HG03558 (cell line): Measurements from ENCODE around the gene MUC20.
"Not testable (repeated sequence)": the region's sequence is repeated elsewhere in the genome, so short reads cannot be mapped to it uniquely, and the experiment has no call there.

ENCODE experiments used
- ATAC-seq: cut with Tn5 transposase; IDR thresholded peaks from one replicate; pipeline ENCODE4 v1.9.1; 2021; ENCODE audit warnings: moderate number of reproducible peaks; ENCODE audit not compliant: unreplicated experiment; ENCODE audit errors: extremely low read depth

The MUC20 gene

DNA sequence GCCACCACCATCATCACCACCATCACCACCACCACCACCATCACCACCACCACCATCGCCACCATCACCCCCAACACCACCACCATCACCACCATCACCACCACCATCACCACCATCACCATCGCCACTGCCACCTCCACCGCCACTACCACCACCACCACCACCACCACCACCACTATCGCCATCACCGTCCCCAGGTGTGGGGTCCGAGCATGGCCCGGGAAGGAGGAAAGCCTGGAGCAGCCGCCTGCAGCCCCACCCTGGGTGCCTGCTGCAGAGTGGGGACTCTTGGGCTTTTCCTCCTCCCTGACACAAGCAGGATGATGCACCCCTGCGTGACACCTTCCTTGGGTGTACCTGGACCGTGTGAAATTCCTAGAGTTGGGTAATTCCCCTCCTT lies 47.0 kb downstream of the MUC20 start:
- ATAC-seq = no peak

- no peak for ATAC-seq
These were observed 47.6 kb downstream of the MUC20 start for GRCh38 chr3:195768414-195768813.

DNA sequence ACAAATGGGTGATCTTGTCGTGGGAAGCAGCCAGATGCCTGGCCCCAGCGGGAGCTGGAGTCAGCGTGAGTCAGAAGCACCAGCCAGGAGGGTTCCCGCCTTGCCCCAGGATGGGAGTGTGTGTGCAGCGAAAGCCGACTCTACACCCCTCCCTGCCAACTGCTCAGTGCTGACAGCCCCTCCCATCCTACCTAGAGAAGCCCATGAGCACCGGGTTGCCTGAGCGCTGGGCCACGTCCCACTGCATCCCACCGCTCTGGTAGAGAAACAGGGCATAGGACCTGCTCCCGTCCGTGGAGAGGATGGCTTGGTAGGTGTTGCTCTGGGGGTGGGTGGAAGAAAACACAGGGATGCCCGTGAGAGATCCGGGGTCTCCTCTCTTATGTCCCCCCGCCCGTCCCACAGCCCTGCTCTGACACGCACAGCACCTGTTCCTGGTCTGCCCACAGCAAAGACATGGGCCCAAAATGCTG lies 48.1 kb downstream of the MUC20 start:
- no peak for ATAC-seq

GRCh38 chr3:195769551-195769950 lies 48.8 kb downstream of the MUC20 start:
- no peak for ATAC-seq

DNA sequence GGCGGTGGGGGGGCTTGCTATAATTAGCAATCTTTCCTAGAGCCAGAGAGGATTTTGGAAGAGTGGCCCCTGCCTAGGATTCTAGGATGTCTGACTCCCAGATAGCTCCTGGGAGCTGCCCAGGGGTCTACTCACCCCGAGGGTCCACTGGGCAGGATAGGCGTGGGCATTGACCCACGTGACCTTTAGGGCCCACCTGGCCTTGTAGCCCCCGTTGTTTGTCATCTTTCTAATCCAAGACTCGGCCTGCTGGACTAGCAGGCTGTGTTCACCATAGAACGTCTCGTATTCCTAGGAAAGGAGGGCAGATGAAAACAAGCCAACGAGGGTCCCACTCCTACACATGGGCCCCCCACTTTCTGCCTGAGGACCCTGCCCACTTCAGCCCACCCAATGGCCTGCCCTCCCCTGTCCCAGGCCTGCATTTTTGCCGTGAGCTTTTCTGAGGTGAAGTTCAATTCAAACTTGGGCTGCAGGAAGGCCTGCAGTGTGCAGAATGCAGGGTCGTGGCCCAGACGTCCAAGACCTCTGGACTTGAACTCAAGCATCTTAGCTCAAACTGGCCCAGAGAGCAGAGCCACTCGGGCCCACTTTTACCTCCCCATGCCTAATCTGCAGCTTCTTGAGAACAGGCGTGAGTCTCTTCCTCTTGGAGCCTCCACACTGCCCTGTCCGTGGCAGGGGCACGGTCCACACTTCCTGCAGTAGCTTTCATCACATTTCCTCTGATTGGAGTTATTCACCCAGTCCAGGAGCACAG lies 49.5 kb downstream of the MUC20 start:
- ATAC-seq = no peak

- ATAC-seq = not testable (repeated sequence)
These were observed 50.3 kb downstream of the MUC20 start for GRCh38 chr3:195770841-195771645.

DNA sequence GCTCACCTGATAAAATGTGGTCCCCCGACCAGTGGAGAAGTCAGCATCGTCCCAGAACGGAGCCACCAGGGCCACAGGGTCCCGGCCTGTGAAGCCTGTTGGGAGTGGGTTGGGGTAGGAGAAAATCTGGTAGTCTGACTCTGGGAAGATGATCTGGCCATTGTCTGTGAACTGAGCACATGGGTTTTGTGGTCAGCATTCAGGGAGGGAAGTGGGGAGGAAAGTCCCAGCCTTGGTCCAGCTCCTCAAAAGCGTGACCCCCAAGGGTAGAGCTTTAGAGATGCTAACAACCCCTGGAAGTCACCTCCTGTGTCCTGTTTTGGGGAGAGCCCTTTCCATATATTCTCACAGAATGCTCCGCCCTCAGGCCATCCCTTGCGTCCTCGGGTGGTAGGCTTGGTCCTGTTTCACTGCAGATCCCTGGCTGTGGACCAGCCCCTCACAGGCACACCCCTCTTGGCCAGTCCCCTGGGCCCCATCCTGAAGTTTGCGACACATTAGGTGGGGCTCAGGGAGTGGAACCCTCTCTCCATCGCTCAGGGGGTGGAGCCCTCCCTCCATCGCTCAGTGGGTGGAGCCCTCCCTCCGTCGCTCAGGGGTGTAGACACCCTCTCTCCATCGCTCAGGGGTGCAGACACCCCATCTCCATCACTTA lies 51.0 kb downstream of the MUC20 start:
- no peak for ATAC-seq

DNA sequence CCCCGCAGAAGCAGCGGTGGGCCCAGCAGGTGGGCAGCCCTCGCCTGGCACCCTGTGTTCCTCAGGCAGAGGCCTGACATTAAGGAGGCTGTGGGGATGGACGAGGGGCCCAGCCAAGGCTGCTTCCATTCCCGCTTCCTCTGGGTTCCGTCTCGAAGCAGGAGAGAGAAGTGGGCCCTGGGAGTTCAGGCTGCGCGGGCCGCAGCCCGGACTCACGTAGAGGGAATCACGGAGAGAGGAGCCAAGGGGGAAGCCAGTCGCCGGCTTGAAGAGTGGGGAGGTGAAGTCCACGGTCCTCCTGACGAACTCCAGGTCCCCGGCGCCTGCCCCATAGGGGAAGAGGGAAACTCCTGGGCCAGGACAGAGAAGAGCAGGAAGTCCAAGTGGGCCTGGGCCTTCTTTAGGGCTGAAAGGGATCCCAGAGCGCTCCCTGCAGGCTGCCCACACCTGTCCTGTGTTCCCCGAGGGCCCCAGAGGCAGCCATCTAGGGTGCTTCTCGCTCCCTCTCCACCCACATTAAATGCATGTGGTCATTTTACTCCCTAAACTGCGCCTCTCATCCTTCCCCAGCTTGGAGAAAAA lies 53.3 kb downstream of the MUC20 start:
- ATAC-seq = no peak

GRCh38 chr3:195774917-195775316 lies 54.1 kb downstream of the MUC20 start:
- no peak for ATAC-seq

- no peak for ATAC-seq
These were observed 57.2 kb downstream of the MUC20 start for GRCh38 chr3:195777975-195778374.

- not testable (repeated sequence) for ATAC-seq
These were observed 60.5 kb downstream of the MUC20 start for GRCh38 chr3:195781236-195781635.
